GM12892 (cell line): ENCODE results near the gene FGF18.

Experiments used
- DNase-seq: peaks from one replicate; pipeline ENCODE4 v3.0.0; 2011; ENCODE audit not compliant: insufficient read length
- FAIRE-seq: peaks from 2 replicates; lab custom pipeline; 2011; peaks lifted over from hg19 to GRCh38; lab: Jason Lieb, UNC
- POLR2A ChIP-seq: IDR thresholded peaks from 2 replicates; pipeline ENCODE4 v1.6.1; 2011; ENCODE audit warnings: low read depth, low read length, control low read depth
- POLR2AphosphoS5 ChIP-seq: IDR thresholded peaks from 2 replicates; pipeline ENCODE4 v1.6.1; 2011; ENCODE audit warnings: low read depth, low read length, control low read depth
- TAF1 ChIP-seq: IDR thresholded peaks from 2 replicates; pipeline ENCODE4 v1.6.1; 2011; ENCODE audit warnings: low read depth, mild to moderate bottlenecking, control low read depth, low read length, borderline replicate concordance

Gene FGF18

DNA sequence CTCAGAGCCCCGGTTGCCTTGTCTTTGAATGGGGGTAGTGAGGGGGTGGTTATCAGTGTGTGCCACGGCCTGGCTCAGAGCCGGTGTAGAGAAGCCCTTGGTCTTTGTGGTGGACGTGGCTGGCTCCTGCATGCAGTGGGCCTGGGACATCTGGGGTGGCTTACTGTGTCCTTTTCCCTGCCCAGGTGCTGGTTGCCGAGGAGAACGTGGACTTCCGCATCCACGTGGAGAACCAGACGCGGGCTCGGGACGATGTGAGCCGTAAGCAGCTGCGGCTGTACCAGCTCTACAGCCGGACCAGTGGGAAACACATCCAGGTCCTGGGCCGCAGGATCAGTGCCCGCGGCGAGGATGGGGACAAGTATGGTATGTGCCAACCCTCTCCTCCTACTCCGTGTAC lies 16.5 kb downstream of the FGF18 start:
- FAIRE-seq (no peak), DNase-seq (no peak)
- TF ChIP-seq POLR2AphosphoS5 (no peak), POLR2A (no peak), TAF1 (no peak)

GRCh38 chr5:171436804-171437285 lies 17.4 kb downstream of the FGF18 start:
- TF ChIP-seq POLR2AphosphoS5, result no peak
- no peak for TF ChIP-seq POLR2A
- no peak for TF ChIP-seq TAF1
- DNase-seq, result no peak
- no peak for FAIRE-seq

GRCh38 chr5:171437286-171437821 lies 17.9 kb downstream of the FGF18 start:
- TF ChIP-seq POLR2A, result no peak
- no peak for TF ChIP-seq TAF1
- no peak for TF ChIP-seq POLR2AphosphoS5
- DNase-seq (no peak), FAIRE-seq (no peak)

GRCh38 chr5:171438738-171439137 lies 19.3 kb downstream of the FGF18 start:
- no peak for FAIRE-seq
- no peak for DNase-seq
- no peak for TF ChIP-seq POLR2AphosphoS5
- TF ChIP-seq TAF1, result no peak
- no peak for TF ChIP-seq POLR2A

- FAIRE-seq (no peak), DNase-seq (no peak)
- TF ChIP-seq POLR2AphosphoS5, result no peak
- TF ChIP-seq TAF1, result no peak
- no peak for TF ChIP-seq POLR2A
Measured at GRCh38 chr5:171441246-171441791, 21.9 kb downstream of the FGF18 start.

GRCh38 chr5:171442287-171443042 lies 23.0 kb downstream of the FGF18 start:
- TF ChIP-seq POLR2AphosphoS5 (no peak), TAF1 (no peak), POLR2A (no peak)
- DNase-seq (no peak), FAIRE-seq (no peak)

DNA sequence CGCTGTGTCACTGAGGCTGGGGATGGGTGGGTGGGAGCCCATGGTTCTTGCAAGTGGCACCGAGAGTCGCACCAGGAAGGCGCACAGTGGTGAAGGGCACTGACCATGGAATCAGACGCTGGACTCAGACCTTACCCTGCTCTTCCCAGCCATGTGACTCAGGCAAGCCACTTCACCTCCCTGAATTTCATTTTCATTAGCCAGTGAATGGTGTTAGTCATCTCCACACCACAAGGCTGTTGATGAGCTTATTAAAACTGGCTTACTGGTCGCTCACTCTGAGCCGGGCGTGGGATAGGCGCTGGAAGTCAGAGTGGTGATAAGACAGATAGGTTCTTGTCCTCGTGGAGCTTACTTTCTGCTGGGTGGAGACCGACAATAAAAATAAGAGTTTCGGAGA lies 25.1 kb downstream of the FGF18 start:
- DNase-seq, result no peak
- TF ChIP-seq POLR2A (no peak), POLR2AphosphoS5 (no peak), TAF1 (no peak)
- no peak for FAIRE-seq

- DNase-seq (no peak), FAIRE-seq (no peak)
- no peak for TF ChIP-seq TAF1
- TF ChIP-seq POLR2AphosphoS5, result no peak
- TF ChIP-seq POLR2A, result no peak
Measured at GRCh38 chr5:171445644-171446516, 26.4 kb downstream of the FGF18 start.

DNA sequence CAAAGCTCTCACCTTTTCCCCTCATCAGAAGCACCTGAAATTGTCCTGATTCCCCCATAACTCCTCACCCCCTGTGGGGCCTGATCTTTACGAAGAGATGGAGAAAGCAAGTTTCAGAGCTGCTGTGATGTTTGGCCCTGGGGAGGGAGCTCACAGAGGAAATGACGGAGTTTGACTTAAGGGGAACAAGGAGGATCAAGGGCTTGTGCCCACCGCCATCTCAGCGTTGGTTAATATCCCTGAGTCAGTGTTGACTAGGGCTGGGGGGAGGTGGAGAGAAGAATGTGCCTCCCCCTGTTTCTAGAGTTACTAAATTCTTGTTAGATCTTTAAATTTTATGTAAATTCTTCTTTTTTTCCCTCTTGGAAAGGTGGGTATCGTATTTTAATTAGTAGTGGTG lies 27.8 kb downstream of the FGF18 start:
- no peak for FAIRE-seq
- DNase-seq, result no peak
- TF ChIP-seq POLR2AphosphoS5 (no peak), POLR2A (no peak), TAF1 (no peak)

GRCh38 chr5:171449426-171449825 lies 30.0 kb downstream of the FGF18 start:
- TF ChIP-seq POLR2A (no peak), TAF1 (no peak), POLR2AphosphoS5 (no peak)
- no peak for DNase-seq

GRCh38 chr5:171450423-171451331 lies 31.2 kb downstream of the FGF18 start:
- no peak for TF ChIP-seq POLR2AphosphoS5
- TF ChIP-seq TAF1, result no peak
- TF ChIP-seq POLR2A, result no peak
- FAIRE-seq (no peak), DNase-seq (no peak)

More at GRCh38 chr5:171449426-171449825, 30.0 kb downstream of the FGF18 start:
- FAIRE-seq, result no peak
